ENCODE data around the gene SHC2.
"Not testable (repeated sequence)": the region's sequence is repeated elsewhere in the genome, so short reads cannot be mapped to it uniquely, and the experiment has no call there.

SHC2 gene

DNA sequence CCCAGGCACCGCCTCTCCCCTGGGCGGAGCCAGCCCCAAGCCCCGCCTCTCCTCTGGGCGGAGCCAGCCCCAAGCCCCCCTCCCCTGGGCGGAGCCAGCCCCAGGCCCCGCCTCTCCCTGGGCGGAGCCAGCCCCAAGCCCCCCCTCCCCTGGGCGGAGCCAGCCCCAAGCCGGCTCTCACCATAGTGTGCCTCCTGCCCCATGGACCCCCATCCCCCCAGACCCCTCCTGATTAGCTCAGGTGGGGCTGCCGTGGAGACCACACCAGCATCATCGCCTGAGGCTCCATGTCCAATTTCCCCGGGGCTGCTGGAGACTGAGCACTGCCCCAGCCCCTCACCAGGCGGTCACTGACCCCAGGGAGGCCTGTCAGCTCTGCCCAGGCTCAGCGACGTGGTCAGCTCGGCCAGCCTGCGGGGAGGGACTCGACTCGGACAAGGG, 31.3 kb upstream of the SHC2 start:
- peak in 1 of 4 experiments; percentile 21 for DNase-seq

DNA sequence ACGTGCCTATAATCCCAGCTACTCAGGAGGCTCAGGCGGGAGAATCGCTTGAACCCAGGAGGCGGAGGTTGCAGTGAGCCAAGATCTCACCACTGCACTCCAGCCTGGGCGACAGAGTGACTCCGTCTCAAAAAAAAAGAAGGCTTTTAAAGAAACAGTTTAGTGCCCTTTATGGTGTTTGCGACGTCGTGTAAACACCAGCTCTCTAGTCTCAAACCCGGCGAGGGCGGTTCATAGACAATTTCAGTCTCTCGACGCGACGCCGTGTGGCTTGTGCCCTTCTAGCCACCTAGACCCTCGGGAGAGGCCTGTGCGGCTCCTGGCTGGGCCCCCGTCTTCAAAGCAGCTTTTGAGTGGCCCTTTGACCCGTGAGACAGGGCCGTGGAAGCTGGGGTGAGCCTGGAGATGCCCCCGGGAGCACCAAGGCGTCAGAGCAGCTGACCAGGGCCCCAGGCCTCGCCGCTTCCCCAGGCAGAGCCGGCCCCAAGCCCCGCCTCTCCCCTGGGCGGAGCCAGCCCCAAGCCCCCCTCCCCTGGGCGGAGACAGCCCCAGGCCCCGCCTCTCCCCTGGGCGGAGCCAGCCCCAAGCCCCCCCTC, 30.4 kb upstream of the SHC2 start:
- peak in 1 of 4 experiments; percentile 34 for DNase-seq

DNA sequence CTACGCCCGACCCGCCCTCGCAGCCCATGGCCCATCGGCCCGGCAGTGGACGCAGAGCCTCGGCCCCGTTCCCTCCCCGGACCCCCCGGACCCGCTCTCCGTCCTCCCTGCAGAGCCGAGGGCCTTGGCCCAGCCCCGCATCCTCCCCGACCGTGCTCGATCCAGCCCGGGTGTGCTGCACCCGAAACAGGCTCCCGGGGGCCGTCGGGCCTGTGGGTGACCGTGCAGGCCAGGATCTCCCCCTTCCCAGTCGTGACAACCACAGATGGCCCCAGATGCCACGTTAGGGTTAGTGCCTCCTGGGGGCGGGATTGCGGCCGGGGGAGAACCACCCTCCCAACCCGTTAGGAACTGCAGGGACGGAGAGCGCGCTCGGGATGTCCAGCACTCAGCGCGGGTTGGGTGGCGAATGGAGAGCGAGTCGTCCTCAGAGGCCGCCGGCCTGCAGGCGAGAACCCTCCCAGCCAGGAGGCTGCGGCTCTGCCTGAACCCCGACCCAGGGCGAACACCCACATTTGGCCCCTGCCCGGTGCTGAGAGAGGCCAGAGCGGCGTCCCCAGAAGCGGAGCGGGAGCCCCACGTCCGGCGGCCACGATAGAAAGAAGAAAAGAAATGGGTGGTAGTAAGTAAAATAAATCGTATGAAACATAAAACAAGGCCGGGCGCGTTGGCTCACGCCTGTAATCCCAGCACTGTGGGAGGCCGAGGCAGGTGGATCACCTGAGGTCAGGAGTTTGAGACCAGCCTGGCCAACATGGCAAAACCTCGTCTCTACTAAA, 28.8 kb upstream of the SHC2 start:
- peak in 2 of 4 experiments; percentile 51 to 64 for DNase-seq

DNA sequence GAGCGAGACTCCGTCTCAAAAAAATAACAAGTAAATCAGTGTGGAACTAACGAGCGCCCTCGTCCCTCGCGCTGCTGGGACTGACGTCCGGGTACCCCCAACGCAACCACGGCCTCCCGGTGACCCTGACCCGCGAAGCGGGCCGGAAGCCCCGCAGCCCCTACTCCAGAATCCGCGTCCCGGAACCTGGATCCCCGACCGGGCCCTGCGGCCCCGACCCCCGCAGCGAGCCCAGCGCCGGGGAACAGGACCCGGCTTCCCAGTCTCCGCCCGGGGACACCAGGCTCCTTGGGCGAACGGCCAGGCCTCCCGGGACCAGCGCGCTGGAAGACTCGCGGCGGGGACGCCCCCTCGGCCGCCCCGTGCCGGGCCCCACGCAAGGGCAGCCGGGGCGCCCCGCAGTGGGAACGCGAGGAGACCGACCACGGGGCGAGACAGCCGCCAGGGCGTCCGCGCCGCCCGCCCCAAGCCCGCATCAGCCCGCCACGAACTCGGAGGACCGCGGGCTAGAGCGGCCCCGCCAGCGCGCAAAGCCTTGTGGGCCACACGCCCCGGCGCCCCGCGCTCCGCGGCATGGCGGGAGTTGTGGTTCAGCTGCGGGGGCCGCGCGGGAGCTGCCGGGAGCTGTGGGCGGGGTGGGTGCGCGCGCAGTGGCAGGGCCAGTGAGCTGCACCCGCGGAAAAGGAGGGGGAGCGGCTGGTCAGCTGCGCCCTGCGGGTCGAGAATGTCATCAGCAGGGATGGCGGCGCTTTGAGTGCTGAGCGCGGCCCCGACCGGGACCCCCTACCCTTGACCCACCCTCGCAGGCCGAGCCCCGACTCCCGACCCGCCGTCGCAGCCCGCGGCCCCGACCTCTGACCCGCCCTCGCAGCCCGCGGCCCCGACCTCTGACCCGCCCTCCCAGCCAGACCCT, 27.9 kb upstream of the SHC2 start:
- DNase-seq = peak; percentile 87 to 99 (median 94)

DNA sequence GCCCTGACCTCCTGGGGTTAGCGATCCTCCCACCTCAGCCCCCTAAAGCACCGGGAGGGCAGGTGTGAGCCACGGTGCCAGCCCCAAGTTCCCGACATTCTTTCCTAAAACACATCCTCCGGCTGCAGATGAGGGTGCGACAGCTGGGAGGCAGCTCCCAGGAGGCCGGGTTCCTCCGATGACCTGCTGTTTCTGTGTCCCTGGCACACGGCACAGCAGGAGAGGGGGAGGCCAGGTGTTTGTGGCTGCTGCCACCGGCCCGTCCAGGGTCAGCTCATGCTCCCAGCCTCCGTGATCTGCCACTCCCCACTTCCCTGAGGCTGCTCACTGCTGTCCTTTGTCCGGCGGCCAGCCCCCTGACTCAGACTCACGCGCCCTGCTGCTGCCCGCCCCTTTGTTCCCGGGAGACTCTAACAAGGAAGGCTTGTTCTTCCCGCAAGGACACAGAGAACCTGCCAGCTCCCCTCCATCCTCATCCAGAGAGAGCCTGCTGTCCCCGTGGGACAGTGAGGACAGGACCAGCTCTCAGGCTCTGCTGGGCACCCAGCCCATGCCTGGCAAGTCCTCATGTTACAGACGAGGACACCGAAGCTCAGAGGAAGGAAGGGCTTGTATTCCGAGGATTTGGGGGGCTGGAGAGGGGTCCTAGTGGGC, 24.9 kb upstream of the SHC2 start:
- DNase-seq = no peak

DNA sequence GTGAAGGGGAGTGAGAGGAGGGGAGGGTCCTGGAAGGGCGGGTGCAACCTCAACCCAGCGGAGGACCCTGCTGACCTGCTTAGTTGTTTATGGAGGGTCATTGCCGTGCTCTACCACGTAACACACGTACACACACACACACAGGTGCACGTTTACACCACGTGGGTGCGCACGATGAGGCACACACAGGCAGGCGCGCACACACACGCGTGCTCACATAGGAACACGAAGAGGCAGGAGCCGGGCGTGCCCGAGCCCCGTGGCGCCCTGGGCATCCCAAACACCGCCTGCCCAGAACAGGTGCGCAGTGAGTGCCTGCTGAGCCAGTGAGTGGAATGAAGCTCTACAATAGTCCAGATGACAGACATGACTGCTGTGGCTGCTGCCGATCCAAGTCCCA, 24.2 kb upstream of the SHC2 start:
- DNase-seq = no peak

DNA sequence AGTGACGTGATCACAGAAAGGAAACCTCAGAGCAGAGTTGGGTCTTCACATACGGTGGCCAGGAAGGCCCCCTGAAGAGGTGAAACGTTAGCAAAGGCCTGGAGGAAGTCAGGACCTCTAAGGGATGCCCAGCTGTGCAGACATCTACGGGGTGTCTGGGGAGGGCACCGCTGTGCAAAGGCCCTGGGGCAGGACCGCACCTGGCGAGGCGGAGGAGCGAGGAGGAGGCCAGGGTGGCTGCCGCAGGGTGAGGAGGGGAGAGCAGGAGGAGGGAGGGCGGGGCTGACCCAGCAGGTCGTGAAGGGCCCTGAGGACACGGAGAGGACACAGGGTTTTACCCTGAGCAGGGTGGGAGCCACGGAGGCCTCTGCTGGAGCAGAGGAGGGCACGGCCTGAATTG, 23.7 kb upstream of the SHC2 start:
- no peak for DNase-seq

DNA sequence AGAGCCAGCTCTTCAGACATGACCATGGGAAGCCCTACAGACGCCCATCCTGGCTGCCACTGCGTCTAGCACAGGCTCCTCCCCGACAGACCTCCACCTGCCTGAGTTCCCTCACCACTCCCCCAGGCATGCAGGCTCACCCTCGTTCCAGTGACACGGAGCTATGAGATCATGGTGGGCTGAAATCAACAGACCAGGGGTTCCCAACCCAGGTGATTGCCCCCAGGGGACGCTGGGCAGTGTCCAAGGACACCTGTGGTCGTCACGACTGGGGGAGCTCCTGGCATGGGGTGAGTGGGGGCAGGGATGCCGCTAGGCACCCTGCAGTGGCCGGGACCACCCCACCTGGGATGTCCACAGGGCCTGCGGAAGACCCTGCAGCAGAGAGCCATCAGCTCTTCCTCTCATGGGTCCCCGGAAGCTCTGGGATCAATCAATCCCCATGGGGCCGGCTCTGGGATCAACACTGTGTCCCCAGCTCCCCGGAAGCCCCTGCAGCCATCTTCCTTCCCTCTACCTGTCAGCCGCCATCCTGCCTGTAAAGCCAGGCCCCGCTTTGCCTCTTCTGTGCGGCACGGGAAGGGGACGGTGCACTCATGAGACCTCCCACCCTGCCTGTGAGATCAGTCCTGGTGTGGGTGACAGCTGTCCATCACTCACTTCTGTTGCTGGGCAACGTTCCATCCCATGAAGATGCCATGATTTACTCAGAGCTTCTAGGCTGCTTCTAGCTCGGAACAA, 22.7 kb upstream of the SHC2 start:
- no peak for DNase-seq

DNA sequence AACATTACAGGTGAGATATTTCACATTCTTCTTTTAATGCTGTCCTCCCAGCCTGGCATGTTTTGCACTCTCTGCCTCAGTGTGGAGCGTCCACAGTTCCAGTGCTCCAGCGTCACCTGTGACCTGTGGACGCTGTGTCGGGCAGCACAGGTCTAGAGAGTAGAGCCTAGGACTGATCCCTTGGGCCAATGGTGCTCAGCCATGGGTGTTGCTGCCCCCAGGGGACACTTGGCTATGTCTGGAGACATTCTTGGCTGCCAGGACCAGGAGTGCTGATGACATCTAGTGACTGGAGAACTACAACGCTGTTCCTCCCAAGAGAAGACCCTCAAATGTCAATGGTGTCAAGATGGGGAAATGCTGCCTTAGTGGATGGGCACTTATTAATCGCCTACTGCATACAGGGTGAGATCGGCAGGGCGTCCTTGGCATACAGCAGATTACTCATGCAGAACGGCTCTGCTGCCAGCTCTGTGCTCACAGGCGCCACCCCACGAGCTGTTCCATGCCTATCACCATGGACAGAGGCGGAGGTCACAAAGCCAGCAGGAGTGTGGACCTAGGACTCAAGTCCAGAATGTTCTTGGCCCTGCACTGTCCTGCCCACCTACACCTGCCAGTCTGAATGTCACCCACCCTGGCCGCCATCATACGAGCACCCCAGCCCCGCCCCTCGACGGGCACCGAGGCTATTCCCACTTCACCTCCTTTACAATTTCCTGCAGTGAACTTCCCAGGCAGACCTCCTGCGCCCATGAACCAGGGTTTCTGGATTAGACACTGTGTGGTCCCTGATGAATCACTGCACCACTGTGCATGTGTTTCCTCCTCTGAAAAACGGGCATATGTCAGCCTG, 21.6 kb upstream of the SHC2 start:
- DNase-seq = no peak

DNA sequence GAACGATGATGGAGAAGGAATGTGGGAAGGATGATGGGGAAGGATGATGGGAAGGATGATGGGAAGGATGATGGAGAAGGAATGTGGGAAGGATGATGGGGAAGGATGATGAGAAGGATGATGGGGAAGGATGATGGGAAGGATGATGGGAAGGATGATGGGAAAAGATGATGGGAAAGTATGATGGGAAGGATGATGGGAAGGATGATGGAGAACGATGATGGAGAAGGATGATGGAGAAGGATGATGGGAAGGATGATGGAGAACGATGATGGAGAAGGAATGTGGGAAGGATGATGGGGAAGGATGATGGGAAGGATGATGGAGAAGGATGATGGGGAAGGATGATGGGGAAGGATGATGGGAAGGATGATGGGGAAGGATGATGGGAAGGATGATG, 20.3 kb upstream of the SHC2 start:
- not testable (repeated sequence) for DNase-seq

DNA sequence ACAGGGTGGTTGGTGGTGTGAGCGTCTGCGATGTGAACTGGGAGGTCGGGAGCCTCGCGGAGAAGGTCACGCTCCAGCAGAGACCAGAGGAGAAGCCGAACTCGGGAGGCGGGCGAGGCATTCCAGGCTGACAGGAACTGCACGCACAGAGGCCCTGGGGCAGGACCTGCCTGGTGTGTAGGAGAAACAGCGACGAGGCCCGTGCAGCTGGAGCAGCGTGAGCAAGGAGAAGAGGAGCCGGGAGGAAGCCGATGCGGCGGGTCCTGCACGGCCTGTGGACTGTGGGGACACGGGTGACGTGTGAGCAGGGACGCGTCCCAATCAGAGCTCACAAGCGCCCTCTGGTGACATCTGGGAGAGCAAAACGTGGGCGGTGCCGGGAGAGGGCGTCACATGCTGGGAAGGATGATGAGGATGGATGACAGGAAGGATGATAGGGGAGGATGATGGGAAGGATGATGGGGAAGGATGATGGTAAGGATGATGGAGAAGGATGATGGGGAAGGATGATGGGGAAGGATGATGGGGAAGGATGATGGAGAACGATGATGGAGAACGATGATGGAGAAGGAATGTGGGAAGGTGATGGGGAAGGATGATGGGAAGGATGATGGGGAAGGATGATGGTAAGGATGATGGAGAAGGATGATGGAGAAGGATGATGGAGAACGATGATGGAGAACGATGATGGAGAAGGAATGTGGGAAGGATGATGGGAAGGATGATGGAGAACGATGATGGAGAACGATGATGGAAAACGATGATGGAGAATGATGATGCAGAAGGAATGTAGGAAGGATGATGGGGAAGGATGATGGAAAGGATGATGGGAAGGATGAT, 19.4 kb upstream of the SHC2 start:
- DNase-seq = peak in 3 of 4 experiments; percentile 20 to 82 (median 78)

DNA sequence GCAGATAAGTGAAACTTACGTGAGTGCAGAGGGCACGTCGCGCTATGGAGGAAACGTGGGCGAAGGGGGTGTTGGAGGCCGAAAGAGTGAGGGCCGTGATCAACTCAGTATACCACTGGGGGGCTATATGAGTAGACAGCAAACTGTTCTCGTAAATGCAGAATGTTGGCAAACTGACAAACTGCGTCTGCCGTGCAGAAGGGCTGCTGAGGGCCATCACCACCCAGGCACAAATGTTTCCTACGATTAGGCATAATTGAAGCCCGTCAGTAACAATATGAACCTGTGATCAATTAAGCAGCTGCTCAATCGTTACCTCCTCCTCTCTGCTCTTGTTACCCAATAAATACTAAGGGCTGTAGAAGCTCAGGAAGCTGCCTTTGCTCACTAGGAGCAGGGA, 18.1 kb upstream of the SHC2 start:
- no peak for DNase-seq

DNA sequence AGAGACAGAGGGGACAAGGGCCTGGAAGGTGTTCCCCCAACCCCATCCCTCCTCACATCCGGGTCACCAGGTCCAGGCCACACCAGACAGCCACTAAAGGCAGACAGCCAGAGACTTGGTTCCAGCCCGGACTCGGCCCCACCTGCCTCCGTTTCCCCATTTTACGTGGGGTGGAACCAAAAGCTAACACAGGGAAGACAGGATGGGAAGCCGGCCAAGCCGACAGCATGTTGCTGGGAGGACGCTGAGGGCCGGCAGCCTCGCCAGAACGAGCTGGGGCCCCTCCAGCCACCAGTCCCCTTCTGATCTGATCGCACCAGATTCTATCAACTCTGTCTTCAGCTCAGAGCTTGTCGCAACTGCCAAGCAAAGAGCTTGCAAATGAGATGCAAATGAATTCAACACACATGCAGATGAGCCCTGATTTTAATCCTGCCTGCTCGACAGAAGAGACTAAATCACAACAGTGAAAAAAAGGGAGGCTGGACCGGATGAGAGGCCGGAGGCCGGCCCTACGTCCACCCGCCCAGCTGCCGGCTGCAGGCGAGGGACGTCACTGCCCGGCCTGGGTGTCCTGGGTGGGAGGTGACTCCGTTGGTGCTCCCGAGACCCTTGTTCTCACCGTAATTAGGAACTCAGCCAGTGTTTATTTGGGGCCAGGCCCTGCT, 17.5 kb upstream of the SHC2 start:
- DNase-seq = no peak

DNA sequence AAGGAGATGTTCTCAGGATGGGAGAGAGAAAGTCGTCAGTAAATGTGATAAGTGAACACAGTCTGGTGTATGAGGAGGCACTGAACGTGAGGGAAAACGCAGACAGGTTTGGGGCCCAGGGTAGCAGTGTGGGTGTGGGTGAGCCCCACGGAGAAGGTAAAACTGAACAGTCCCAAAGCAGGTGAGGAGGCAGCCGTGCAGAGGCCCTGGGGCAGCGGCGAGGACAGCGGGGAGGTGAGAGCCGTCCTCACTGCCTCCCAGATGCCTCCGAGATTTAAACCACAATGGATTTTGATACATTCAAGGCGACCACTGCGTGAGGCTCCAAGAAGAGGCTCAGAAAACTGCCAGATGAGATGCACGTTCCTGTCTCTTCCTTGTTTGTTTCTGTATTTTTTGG, 14.5 kb upstream of the SHC2 start:
- DNase-seq = no peak

DNA sequence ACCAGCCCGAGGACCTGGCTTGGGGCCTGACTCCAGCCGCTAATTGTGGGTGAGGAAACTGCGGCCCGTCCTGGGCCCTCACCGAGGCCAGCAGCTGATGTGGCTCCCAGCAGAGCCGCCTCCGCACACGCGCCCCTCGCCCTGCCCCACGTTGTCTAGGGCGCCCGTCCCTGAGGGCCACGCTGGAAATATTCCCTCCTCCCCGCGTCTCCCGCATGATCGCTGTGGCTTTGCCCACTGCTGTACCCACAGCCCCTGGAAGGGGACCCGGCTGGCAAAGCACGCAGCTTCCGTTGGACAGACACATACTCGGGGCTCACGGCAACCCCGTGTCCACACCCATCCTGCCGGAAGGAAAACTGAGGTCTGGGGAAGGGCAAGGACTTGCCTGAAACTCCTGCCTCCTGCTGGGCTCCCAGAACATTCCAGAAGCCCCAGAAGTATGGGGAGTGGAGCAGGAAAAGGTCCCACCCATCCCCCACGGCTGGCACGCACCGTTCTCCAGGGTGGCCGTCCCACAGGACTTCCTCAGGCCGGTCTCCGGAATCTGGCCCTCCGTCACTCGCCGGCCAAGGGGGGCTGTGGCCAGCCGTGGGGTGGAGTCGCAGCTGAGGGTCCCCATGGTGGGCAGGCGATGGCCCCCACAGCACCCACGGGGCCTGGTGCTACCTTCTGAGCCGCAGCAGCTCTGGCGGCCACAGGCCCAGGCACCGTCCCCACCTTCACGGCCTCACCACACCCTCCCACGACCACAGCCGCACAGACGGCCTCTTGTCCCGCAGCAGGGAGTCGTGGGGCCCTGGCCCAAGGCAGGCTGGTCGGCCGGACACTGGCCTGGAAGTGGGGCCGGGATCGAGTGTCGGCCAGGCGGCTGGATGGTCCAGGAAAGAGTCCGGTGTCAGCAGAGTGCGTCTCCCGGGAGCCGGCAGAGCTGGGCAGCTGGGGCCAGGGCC, 13.6 kb upstream of the SHC2 start:
- DNase-seq = no peak

DNA sequence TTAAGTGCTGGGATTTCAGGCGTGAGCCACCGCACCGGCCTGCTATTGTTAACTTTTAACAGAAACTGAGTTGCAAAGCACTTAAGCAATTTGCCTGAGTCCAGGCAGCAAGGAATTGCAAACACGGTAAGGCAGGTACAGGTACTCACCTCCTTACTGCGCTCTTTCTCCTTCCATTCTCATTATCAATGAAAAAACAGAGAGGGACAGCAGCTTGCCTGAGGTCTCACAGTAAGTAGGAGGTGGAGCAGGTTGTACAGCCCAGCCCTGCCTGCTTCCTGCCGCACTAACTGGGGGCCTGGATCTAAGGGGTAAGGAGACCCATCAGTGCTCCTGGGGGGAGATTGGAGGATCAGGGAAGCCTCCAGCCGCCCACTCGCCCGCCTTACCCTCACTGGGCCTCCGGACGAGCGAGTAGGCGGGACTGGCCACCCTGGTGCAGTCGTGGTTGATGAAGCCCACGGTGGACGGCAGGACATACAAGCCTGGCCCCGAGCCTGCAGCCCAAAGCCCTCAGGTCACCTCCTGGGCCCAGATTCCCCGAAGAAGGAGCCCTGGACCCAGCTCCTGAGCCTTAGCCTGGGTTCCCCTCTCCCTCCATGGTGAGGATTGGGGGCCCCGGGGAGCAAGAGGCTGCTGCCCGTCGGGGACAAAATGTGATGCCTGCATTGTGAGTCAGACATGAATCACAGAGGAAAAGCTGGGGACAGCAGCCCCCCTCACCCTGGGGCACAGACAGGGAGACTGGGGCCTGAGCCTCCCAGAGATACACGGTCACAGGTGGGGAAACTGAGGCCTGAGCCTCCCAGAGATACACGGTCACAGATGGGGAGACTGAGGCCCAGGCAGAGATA, 11.4 kb upstream of the SHC2 start:
- DNase-seq = no peak

DNA sequence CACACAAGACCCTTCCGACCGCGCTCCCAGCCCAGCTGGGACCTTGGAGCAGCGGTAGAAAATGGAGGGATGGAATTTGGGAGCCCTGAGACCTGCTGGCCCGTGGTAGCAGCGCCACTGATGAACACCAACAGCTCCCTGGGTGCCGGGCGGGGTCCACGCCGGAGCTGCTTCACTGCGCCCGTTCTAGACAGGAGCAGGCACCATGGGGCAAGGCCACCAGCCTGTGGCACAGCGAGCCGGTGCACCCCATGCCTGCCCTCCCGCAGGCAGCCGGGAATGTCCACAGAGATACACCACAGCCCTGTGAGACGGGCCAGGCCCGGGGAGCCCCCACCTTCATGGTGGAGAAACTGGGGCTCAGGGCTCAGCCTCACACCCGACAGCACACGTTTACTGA, 9.9 kb upstream of the SHC2 start:
- no peak for DNase-seq

Measured in suppressor macrophage (primary cell).